NCI-H446 treated with DMSO at 0.1 percent for 48 hours (cell line): Measurements from ENCODE around the gene MRFAP1L1.
A peak's percentile ranks its signal among the peaks of the same experiment; 100 is the strongest.

ENCODE experiments used
- DNase-seq: peaks from one replicate; lab custom pipeline; 2025; lab: John Stamatoyannopoulos, UW

MRFAP1L1 gene

DNA sequence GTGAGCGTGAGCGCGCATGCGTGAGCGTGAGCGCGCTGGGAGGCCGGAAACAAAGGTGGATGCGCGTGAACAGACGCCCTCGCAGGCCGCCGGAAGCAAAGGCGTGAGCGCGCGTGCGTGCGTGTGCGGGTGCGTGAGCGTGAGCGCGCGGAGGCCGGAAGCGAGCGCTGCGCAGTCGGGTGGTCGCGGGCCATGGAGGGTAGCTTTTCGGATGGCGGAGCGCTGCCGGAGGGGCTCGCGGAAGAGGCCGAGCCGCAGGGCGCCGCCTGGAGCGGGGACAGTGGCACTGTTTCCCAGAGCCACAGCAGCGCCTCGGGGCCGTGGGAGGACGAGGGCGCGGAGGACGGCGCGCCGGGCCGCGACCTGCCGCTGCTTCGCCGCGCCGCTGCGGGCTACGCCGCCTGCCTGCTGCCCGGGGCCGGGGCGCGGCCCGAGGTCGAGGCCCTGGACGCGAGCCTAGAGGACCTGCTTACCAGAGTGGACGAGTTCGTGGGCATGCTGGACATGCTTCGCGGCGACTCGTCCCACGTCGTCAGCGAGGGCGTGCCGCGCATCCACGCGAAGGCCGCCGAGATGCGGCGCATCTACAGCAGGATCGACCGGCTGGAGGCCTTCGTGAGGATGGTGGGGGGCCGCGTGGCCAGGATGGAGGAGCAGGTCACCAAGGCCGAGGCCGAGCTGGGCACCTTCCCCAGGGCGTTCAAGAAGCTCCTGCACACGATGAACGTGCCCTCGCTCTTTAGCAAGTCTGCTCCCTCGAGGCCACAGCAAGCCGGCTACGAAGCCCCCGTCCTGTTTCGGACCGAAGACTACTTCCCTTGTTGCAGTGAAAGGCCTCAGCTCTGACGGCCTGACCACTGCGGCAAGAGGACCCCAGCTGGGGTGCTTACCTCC is 6.6 kb upstream of the MRFAP1L1 start, which contains the start of gene BLOC1S4:
Gene BLOC1S4, plus strand, starts transcription at position 157 of the 894 bp plus-strand sequence. Its CDS starts 36 bp downstream, at position 193.
- peak; percentile 58 for DNase-seq

DNA sequence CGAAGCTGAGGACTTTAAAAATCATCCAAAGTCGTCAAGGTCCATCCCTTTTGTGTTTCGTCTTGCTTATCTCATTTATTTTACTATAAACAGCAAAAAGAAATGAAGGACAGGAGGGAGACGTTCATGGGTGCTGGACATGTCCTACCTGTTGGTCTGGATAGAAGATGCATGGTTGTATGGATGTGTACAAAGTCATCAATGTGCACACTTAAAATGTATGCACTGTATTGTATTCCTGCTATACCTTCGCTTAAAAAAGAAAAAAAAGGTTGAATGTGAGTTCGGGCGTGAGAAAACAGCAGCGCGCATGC is 6.0 kb upstream of the MRFAP1L1 start:
- DNase-seq, result no peak

DNA sequence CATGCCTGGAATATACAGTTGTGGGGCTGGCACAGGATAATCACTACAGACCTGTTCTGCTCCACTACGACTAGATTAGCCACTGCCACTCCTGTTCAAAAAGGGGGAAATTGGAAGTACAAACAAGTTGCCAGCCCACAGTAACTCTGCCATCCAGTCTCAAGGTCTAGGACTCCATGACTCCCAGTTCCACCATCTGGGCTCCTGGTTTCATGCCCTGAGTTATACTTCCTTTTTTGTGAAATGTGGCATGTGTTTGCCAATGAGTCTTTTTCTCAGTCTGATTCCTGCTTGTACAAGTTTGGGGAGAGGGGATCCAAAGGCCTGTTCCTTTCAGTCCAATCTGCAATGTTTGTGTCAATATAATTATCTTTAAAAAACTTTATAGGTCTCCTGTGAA is 5.3 kb upstream of the MRFAP1L1 start:
- no peak for DNase-seq

DNA sequence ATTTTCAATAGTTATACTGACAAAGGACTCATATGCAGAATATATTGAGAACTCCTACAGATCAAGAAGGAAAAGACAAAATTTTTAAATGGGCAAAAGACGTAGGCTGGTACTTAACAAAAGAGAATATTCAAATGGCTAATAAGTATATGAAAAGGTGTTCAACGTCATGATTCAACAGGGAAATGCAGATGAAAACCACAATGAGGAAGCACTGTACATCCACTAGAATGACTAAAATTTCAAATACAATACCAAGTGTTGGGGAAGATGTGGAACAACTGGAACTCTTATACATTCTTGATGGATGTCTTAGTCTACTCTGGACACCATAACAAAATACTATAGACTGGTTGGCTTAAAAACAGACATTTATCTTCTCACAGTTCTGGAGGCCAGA is 1.3 kb upstream of the MRFAP1L1 start:
- DNase-seq, result no peak

DNA sequence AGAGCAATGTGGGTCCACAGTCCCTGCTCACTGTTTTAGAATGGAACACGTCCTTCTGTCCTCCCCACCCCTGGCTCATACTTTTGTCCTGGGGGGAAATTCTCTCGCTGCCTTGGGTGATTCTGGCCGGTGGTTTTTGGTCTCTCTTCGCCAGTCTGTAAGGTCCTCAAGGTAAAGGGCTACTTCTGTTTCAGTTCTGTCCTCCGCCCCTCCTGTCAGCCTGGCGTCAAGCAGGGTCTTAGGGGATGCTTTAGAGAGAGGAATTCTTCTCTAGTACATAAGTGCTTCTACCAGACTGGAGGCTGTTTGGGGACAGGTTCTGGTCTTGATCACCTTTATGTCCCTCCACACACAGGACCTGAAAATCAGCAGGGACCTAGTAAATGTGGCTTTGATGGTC is 617 bp upstream of the MRFAP1L1 start:
- DNase-seq, result no peak

DNA sequence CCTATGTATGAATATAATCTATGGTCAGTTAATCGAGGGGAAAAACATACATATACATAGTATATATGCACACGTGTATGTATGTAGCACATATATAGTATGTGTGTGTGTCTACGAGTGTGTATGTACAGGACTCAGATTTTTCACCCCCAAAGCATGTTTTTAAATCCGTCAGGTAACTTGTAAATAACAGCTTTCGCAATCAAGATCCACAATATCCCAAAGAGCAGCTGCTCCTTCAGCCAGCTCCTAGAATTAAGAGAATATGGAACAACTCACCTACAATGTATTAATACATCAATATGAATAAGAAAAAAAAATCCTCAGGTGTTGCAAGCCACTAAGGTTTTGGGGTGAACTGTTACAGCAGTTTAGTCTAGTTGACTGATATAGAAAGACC is 3.5 kb downstream of the MRFAP1L1 start:
- DNase-seq, result no peak

DNA sequence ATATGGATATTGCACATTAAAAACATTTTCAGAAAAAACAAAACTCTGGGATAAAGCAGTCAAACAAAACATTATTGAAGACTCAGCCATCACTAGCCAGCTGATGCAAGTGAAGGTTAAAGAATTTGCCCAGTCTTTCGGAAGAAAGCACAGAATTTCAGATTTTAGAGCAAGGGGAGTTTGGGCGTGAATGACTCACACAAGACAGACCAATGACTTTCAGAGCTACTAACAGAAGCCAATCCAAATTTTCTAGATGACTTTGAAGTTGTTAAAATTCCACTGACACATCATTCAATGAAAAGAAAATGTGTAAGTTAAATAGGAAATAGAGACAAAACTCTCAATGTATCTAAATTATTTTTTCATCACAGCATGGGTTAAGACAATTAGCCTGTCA is 4.0 kb downstream of the MRFAP1L1 start:
- no peak for DNase-seq

DNA sequence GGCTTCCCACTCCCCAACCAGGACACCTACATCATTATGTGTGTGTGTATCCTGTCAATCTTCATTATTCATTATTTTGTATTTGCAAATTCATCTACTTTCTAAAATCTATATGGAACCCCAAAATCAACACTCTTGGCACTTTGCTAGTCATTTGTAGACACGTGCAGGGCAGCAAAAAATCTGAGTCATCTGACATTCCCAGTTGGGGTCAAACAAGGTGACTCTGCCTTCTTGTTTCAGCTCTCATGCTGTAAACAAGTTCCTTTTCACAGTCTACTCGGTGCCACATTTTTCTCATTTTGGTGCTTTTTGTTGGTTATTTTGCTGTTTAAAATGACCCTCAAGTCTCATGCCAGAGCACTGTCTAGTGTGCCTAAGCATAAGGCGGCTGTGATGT is 5.9 kb downstream of the MRFAP1L1 start:
- DNase-seq, result no peak

DNA sequence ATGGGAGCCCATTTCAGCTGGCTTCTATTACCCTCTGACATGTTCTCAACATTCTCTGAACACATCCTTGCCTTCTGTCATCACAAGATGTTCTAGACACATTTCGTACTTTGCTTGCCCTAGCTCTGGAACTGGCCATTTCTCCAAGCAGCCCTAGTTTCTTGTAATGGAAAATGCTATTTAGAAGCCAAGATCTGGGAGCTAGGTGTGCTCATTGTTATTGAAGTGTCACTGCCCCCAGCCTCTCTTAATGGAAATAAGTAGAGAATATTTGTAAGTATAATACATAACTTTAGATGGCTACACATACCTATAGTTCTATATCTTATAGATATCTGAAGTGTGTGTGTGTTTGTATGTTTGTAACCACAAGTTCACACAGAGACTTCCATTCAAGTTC is 6.9 kb downstream of the MRFAP1L1 start:
- DNase-seq, result no peak

DNA sequence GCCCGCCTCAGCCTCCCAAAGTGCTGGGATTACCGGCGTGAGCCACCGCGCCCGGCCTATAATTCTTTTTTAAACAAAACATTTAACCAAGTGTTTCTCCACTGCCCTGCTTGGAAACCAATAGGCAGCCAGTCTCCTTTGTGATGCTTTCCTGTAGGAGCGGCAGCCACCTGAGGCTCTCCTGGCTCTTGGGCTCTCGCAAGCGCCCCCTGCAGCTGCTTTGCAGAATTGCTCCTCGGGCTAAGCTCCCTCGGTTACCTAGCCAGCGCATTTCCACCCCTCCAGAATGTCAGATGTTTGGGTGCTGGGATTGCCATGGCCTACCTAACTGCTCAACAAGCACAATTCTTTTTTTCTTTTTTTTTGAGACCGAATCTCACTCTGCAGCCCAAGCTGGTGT is 8.3 kb downstream of the MRFAP1L1 start:
- no peak for DNase-seq

DNA sequence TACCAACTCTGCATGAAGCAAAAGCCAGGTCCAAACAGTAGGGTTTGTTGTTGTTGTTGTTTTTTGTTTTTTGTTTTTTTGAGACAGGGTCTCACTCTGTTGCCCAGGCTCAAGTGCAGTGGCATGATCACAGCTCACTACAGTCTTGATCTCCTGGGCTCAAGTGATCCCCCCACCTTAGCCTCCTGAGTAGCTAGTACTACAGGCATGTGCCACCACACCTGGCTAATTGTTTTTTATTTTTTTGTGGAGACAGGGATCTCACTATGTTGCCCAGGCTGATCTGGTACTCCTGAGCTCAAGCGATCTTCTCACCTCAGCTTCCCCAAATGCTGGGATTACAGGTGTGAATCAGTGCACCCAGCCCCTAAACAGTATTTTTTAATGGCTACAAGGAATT is 9.8 kb downstream of the MRFAP1L1 start:
- no peak for DNase-seq

DNA sequence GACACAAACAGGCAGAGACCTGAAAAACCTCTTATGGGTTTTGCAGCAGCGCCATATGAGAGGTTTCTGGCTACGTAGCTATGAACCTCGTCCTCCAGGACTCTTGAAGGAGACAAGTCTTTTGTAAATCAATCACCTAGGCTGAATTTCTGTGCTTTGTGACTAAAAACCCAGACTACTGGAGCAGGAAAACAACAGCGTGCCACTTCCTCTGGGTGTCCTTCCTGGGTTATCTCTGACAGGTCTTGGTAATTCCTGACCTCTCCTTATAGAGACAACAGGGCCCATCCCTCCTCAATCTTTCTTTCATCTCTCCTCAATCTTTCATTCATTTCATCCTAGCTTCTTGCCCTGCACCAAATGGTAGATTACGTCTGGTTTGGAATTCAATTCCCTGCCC is 10.3 kb downstream of the MRFAP1L1 start:
- no peak for DNase-seq

DNA sequence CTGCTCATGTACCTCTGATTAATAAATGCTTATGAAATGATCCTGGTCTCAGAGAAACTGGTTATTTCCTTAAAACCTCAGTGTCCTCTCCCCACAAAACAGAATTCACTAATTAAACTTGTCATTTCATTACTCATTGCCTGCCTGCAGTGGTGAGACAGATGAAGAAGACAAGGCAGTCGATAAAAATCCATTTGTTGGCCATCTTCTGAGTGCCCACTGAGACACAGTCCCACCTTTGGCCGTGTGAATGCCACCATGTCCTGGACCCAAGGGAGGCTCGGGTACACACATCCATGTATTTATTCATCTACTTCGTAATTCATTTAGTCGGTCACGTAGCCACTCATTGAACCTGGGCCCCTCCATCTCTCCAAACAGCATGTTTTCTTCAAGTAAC is 12.5 kb downstream of the MRFAP1L1 start:
- no peak for DNase-seq

DNA sequence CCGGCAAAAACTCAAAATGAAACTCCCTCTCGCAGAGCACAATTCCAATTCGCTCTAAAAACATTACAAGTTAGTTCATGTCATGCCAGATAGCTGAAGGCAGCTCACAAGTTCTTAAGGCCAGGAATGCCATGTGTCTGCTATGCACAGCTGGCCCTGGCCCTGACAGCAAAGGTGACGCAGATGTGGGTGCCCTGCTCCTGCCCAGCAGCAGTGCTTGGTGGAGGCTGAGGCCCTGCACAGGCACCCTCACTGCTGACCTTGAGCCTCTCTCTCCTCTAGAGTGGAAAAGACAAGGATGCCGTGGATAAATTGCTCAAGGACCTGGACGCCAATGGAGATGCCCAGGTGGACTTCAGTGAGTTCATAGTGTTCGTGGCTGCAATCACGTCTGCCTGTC is 13.1 kb downstream of the MRFAP1L1 start:
- DNase-seq, result no peak

DNA sequence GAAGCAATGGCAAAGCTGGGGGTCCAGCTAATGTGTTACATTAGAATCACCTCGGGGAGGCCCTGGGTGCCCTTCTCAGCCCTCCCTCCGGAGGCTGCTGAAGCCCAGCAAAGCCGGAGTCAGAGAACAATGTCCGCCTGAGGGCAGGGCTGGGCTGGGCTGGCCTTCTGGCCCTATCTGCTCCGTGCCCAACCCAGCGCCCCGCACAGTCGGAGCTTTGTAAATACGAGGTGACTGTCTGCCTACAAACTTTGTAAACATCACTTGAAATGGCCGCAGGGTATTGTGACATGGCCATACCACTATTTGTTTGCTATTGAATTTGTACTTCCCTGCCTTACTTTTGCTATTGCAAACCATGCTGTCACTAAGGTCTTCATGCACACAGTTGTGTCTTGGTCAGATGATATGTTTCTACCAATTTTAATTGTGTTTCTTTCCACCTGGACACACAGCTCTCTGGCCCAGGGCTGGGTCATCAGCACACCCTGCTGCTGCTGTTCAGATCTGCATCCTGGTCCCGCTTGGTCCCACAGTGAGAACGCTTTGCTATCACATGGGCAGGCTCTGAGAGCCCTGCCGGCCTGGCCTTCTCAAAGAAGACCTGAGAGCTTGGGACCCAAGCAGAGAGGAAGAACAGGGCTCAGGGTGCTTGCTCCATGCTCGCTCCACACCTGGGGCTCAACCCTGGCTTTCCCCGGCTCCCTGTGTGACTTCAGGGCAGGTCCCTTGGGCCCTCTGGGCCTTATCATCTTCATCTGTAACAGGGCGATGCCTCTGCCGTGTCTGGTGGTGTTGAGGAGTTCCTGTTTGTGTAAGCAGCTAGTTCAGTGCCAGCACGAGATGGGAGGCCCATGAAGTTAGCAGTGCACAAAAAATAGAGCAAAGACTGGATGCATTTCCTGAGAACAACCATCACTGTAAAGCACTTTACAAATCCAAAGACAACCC is 13.7 kb downstream of the MRFAP1L1 start:
- no peak for DNase-seq

DNA sequence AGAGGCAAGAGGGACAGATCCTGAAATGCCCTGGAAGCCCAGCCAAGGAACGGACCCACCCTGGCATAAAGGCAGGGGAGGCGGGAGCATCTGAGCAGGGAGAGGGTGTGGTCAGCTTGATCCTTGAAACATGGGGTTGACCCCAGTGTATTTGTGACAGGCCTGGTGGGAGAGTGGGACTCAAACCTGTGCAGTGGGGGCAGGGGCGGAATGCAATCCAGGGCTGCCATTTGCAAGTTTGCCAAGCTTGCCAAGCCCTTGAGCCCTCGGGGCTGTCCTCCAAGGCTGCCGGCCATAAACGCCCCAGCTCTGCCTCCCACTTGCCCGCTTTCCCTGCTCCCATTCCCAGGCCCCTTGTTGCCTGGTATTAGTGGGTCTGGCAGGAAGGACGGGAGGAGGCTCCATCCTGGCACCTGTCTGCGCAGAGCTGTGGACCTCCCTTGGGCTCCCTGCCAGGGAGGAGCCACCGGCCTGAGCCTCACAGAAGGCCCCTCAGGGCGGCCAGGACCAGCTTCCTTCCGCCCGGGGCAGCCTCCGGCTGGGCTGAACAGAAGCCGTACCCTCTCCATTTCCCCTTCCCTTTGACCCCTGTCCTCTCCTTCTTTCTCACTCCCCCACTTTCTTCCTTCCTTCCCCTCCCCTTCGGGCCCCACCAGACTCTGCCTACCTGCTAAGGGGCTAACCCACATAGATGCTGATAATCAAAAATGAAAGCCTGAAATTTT is 15.3 kb downstream of the MRFAP1L1 start:
- no peak for DNase-seq

DNA sequence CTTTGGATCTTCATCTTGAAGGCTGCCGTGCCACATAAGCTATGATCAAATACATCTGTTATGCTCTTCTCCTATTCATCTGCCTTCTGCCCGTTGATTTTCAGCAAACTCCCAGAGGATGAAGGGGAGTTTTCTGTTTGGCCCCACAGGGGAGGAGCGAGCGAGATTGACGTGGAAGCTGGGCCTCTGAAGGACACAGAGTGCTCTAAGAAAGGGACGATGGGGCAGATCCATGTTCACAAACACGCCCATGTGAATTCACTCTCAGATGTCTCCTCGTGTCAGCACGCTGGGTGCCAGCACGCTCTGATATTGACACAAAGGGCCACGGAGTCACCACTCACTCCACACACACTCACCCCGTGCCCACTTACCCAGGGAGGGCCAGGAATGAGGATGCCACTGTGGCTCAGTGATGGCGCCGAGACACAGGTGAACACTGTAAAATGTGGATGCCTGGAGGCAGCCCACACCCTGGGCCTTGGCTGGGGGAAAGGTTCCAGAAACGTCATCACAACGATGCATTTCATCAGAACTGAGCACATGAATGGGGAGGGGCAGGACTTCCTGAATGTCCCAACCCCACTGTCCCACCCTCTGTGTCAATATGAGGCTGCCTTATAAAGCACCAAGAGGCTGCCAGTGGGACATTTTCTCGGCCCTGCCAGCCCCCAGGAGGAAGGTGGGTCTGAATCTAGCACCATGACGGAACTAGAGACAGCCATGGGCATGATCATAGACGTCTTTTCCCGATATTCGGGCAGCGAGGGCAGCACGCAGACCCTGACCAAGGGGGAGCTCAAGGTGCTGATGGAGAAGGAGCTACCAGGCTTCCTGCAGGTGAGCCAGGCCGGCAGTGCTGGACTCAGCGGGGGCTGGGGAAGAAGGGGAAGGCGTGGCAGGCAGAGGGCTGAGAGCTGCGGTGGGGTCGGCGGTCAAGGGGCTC is 16.2 kb downstream of the MRFAP1L1 start, which contains the start of gene S100P:
Gene S100P, plus strand, starts transcription at position 648 of the 946 bp plus-strand sequence. Its CDS starts 55 bp downstream, at position 703.
- no peak for DNase-seq

DNA sequence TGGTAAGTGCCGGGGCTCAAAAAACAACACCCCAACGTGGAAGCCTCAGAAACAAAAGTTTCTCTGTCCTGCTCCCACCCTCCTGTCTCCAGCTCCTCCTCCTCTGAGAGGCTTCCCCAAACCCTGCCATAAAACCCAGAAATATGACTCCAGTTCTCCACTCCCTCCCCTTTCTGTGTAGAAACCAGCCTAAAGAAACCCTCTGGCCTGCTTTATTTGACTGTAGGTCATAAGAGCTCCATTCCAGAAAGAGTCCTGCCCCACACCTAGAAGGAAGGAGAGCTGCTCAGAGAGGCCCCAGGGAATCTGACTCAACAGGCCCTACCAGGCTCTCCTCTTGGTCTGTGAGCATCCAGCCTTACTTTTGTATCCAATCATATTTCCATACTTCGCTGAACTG is 16.9 kb downstream of the MRFAP1L1 start:
- DNase-seq, result no peak

DNA sequence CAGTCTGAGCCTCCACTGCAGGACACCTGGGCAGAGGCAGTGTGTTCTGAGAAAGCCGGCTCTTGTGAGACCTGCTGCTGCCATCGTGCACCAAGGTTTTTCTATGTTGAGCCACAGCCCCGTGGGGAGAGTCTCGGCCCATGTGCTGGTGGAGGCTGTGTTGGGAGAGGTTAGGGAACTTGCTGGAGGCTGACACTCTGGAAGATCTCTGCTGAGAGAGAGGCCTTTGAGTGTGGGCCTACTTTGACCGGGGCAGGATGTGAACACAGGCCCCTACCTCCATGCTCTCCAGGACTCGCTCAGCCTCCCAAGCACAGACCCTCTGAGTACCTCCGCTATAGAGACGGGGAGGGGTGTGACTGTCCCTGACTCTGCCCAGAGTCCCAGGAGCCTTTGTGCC is 17.3 kb downstream of the MRFAP1L1 start:
- DNase-seq, result no peak

DNA sequence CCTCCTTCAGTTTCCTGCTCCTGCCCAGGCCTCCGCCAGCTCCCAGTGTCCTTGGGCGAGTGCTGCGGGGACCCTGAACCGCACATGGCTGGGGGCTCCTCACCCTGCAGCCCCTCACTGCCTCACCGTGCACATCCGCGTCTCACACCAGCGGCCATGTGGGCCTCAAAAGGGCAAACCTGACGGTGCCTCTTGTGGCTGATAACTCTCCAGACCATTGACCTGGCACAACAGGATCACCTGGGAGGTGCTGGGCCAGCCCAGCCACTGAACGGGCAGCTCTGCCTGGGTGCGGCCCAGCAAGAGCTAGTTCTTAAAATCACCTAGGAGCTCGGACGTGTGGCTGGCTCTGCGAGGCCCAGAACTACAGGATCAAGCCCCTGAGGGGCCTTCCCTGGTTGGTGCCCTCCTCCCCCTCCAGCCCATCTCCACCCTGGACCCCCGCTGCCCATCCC is 20.1 kb downstream of the MRFAP1L1 start:
- no peak for DNase-seq
